GM18517 (cell line): ENCODE data around the gene CKAP5.
A peak's percentile ranks its signal among the peaks of the same experiment; 100 is the strongest.

Experiments used
- ATAC-seq: cut with Tn5 transposase; IDR thresholded peaks from one replicate; pipeline ENCODE4 v1.9.1; 2021; ENCODE audit warnings: mild to moderate bottlenecking, moderate library complexity; ENCODE audit not compliant: unreplicated experiment

CKAP5 gene

GRCh38 chr11:46845740-46846509, at the start of gene CKAP5:
CKAP5 (minus strand) TSS chr11:46846280; CDS start chr11:46821231, 25,049 bp downstream.
- peak; percentile 89 for ATAC-seq

GRCh38 chr11:46895821-46896220, 49.7 kb upstream of the CKAP5 start:
- no peak for ATAC-seq

- ATAC-seq, result no peak
Measured at GRCh38 chr11:46894961-46895360, 48.9 kb upstream of the CKAP5 start.

GRCh38 chr11:46894506-46894905, 48.4 kb upstream of the CKAP5 start:
- ATAC-seq, result no peak

GRCh38 chr11:46892838-46893237, 46.8 kb upstream of the CKAP5 start:
- ATAC-seq, result no peak

- ATAC-seq, result no peak
Measured at GRCh38 chr11:46892109-46892508, 46.0 kb upstream of the CKAP5 start.

- ATAC-seq, result no peak
Measured at GRCh38 chr11:46890665-46891064, 44.6 kb upstream of the CKAP5 start.

- no peak for ATAC-seq
Measured at GRCh38 chr11:46889689-46890475, 43.8 kb upstream of the CKAP5 start.

GRCh38 chr11:46889251-46889650, 43.2 kb upstream of the CKAP5 start:
- no peak for ATAC-seq

GRCh38 chr11:46888636-46889035, 42.6 kb upstream of the CKAP5 start:
- no peak for ATAC-seq

GRCh38 chr11:46886211-46886610, 40.1 kb upstream of the CKAP5 start:
- ATAC-seq, result no peak

GRCh38 chr11:46879056-46879585, 33.0 kb upstream of the CKAP5 start:
- no peak for ATAC-seq

GRCh38 chr11:46877580-46877979, 31.5 kb upstream of the CKAP5 start:
- no peak for ATAC-seq

GRCh38 chr11:46876471-46876870, 30.4 kb upstream of the CKAP5 start:
- no peak for ATAC-seq

GRCh38 chr11:46874586-46874985, 28.5 kb upstream of the CKAP5 start:
- ATAC-seq, result no peak

- no peak for ATAC-seq
Measured at GRCh38 chr11:46868912-46869311, 22.8 kb upstream of the CKAP5 start.

- ATAC-seq, result no peak
Measured at GRCh38 chr11:46865340-46865739, 19.3 kb upstream of the CKAP5 start.

GRCh38 chr11:46860218-46860617, 14.1 kb upstream of the CKAP5 start:
- ATAC-seq, result no peak

- ATAC-seq, result no peak
Measured at GRCh38 chr11:46858920-46859546, 13.0 kb upstream of the CKAP5 start.

GRCh38 chr11:46857666-46858065, 11.6 kb upstream of the CKAP5 start:
- ATAC-seq, result no peak

- ATAC-seq, result no peak
Measured at GRCh38 chr11:46856605-46857343, 10.7 kb upstream of the CKAP5 start.
